ENCODE measurements around the gene CAP2. TPM values are rescaled to one million over a fixed set of nuclear protein-coding genes. Genes with fewer than 3 reads are reported as not detected.

Gene CAP2
- total RNA-seq, 1 experiment from 2014 or later: 11.5 TPM

GRCh38 chr6:17506962-17507361 lies 113.6 kb downstream of the CAP2 start:
- no peaks in the 10 kb centered on the region for H3K27me3 Mint-ChIP-seq (ENCODE audit: low read depth)
- no peak for DNase-seq
- no peaks in the 10 kb centered on the region for H3K23me2 ChIP-seq (ENCODE audit: insufficient read length, low read depth, low read length, poor library complexity, severe bottlenecking)
- TF ChIP-seq CTCF (conservative IDR thresholded peaks at IDR 0.05): no peak
- H3T11ph ChIP-seq (ENCODE audit: low read length): no peak overlapping the region
- no peaks in the 10 kb centered on the region for H3K27me3 ChIP-seq (ENCODE audit: insufficient read depth, low read length)
- H3K79me2 ChIP-seq (ENCODE audit: insufficient read depth, low read length): no peaks in the 10 kb centered on the region
- H2AK5ac ChIP-seq (ENCODE audit: insufficient read length, low read length): no peak overlapping the region
- H3K18ac ChIP-seq (ENCODE audit: insufficient read length, low read depth, low read length): no peak overlapping the region
- H4K20me1 ChIP-seq (ENCODE audit: control insufficient read depth, insufficient read depth, insufficient read length): no peaks in the 10 kb centered on the region
- H3K14ac ChIP-seq (ENCODE audit: insufficient read depth, low read length): no peak overlapping the region
- no CpG with 5 or more reads among the region's 12 CpGs for WGBS (ENCODE audit: extremely low coverage, insufficient read length, low lambda C conversion rate)
- no peak overlapping the region for H3K4me3 Mint-ChIP-seq
- no peak overlapping the region for H2BK5ac ChIP-seq (ENCODE audit: insufficient read length, low read length)
- no peak overlapping the region for H3K56ac ChIP-seq (ENCODE audit: insufficient read length, low read depth, low read length)
- peak overlapping the region in 1 of 3 experiments; percentile 44; a peak in 2 of 7 replicates for H3K27ac Mint-ChIP-seq
- H4K91ac ChIP-seq (ENCODE audit: insufficient read length, low read depth, low read length): no peak overlapping the region
- no peak overlapping the region for H3K9ac ChIP-seq (ENCODE audit: extremely low read depth, insufficient read length, low read length)
- no peak overlapping the region for H2BK12ac ChIP-seq (ENCODE audit: insufficient read length, low read depth, low read length)
- H3K4me2 ChIP-seq (ENCODE audit: insufficient read depth, insufficient read length, low read length): no peak overlapping the region
- H4K8ac ChIP-seq (replicated peaks; ENCODE audit: insufficient read length, low read depth, low read length): no peak overlapping the region
- H2BK15ac ChIP-seq (ENCODE audit: low read depth, low read length): no peak overlapping the region
- H2AFZ ChIP-seq (ENCODE audit: low read length): no peak overlapping the region
- no peaks in the 10 kb centered on the region for H3K79me1 ChIP-seq (ENCODE audit: insufficient read depth, low read depth, low read length, poor library complexity, severe bottlenecking)
- H3K4me1 Mint-ChIP-seq: peaks cover 6 to 8% of the 10 kb centered on the region in 2 experiments
- H3K9me3 Mint-ChIP-seq: no peaks in the 10 kb centered on the region
- H3K27ac ChIP-seq (ENCODE audit: insufficient read length, low read depth, low read length): no peak overlapping the region
- no peak overlapping the region for H3K4ac ChIP-seq (ENCODE audit: low read depth, low read length)
- H4K5ac ChIP-seq (ENCODE audit: insufficient read length, low read depth, low read length): no peak overlapping the region
- H3K9me3 ChIP-seq (ENCODE audit: control insufficient read depth, low read depth, low read length): no peaks in the 10 kb centered on the region
- no peak overlapping the region for H2BK20ac ChIP-seq (ENCODE audit: low read depth, low read length, poor library complexity, severe bottlenecking)
- H3K4me1 ChIP-seq (ENCODE audit: insufficient read depth, low read length): peaks cover 4% of the 10 kb centered on the region; the same call in 1 of the 2 replicates
- H2BK120ac ChIP-seq (ENCODE audit: low read depth, low read length, poor library complexity, severe bottlenecking): no peak overlapping the region
- peaks cover 0 to 2% (median 0%) of the 10 kb centered on the region in 3 experiments; a peak in 1 of 7 replicates for H3K36me3 Mint-ChIP-seq (ENCODE audit: insufficient read depth in 1 of 3, low read depth in 3 of 3)
- H3K23ac ChIP-seq (ENCODE audit: insufficient read length, low read depth, low read length): no peak overlapping the region
